Transverse colon (tissue), 4 donors: ENCODE measurements around the gene SGSM1. TPM values are rescaled to one million over a fixed set of nuclear protein-coding genes. Genes with fewer than 3 reads are reported as not detected.

ENCODE experiments used
- DNase-seq: peaks from one replicate; pipeline ENCODE4 v3.0.0-alpha.2; 2019
- H3K27ac ChIP-seq, 4 donors: fragments of 200-600 bp; sonication (generic); 2 replicates each; pipeline ENCODE4 v1.5.1; 2016 to 2018; ENCODE audit warnings: inconsistent platforms in 4 of 4
- H3K27me3 ChIP-seq: fragments of 200-600 bp; sonication (generic); 2 replicates; pipeline ENCODE4 v1.5.1; 2017; ENCODE audit warnings: inconsistent platforms
- H3K36me3 ChIP-seq, 4 donors: fragments of 200-600 bp; sonication (generic); 2 replicates each; pipeline ENCODE4 v1.5.1; 2017 to 2019; ENCODE audit warnings: inconsistent platforms in 4 of 4
- H3K4me1 ChIP-seq, 4 donors: fragments of 200-600 bp; sonication (generic); 2 replicates each; pipeline ENCODE4 v1.5.1; 2017 to 2020; ENCODE audit warnings: inconsistent platforms in 4 of 4
- H3K4me3 ChIP-seq, 4 donors: fragments of 200-600 bp; sonication (generic); 1 replicate in 1 of 4; 2 replicates in 3 of 4; pipeline versions ENCODE4 v1.5.1 to v1.6.1; 2017 to 2019; ENCODE audit warnings: inconsistent platforms in 4 of 4
- H3K9me3 ChIP-seq, 2 donors: fragments of 200-600 bp; sonication (generic); 2 replicates each; pipeline ENCODE4 v1.5.1; 2017 to 2019; ENCODE audit warnings: inconsistent platforms in 2 of 2
- EP300 ChIP-seq: sonication (generic); formaldehyde crosslinking; IDR thresholded peaks from one replicate; pipeline ENCODE4 v1.6.1; 2017; ENCODE audit warnings: antibody characterized with exemption, low read depth
- POLR2A ChIP-seq: fragments of 450-650 bp; IDR thresholded peaks from one replicate; pipeline ENCODE4 v1.6.1; 2016; ENCODE audit warnings: antibody characterized with exemption, mild to moderate bottlenecking, moderate library complexity
- POLR2AphosphoS5 ChIP-seq, 3 donors: sonication (generic); formaldehyde crosslinking; IDR thresholded peaks; one replicate each; pipeline ENCODE4 v1.6.1; 2016; ENCODE audit warnings: antibody characterized with exemption in 3 of 3
- WGBS, 2 donors: methylation state at CpG; one replicate each; pipeline ENCODE4 v1.1.5; 2018; ENCODE audit warnings: low coverage in 1 of 2; 5-methylcytosine and 5-hydroxymethylcytosine counted together
- in situ Hi-C, 4 donors: fragments of 200-750 bp; cut with MboI; loops; one replicate each; pipeline versions ENCODE4 v1.15.0 to v1.15.1; 2017; ENCODE audit warnings: low sequenced_read_pairs in 3 of 4, low pct_ligation_motif_present in 1 of 4, low pct_unique_long_range_greater_than_20kb in 1 of 4
- intact Hi-C: fragments of 100-400 bp; cut with DNase I; formaldehyde crosslinking; loops from one replicate; pipeline ENCODE4 v1.15.1; 2023; ENCODE audit warnings: low total_unique reads
- total RNA-seq, 4 donors: library from RNA; depleted of rRNA; stranded (reverse); fragments of >200 nt; gene quantifications; one replicate each; pipeline ENCODE4 v1.1.0, GENCODE V29; 2016
- TF ChIP-seq, protein P1 (sequence below), 5 experiments: fragments of 200-600 bp in 3 of 5; fragments of 450-650 bp in 2 of 5; sonication (generic) in 3 of 5; IDR thresholded peaks; 1 replicate in 2 of 5; 2 replicates in 3 of 5; pipeline ENCODE4 v1.5.1; 2016 to 2017; ENCODE audit warnings: antibody characterized with exemption in 5 of 5, inconsistent platforms in 3 of 5, mild to moderate bottlenecking in 2 of 5, moderate library complexity in 1 of 5

The SGSM1 gene
- total RNA-seq, 4 donors from 2014 or later: 2.5 to 6.2 (median 3.7) TPM

GRCh38 chr22:24972369-24972768 lies 166.4 kb downstream of the SGSM1 start:
- Histone ChIP-seq H3K4me1 (peaks cover 23 to 68% (median 33%) of the 10 kb centered on the region in 4 donors), H3K27ac (no peak overlapping the region), H3K27me3 (no peaks in the 10 kb centered on the region), H3K36me3 (no peaks in the 10 kb centered on the region), H3K9me3 (no peaks in the 10 kb centered on the region), H3K4me3 (no peak overlapping the region)
- intact Hi-C loops (no loop called here), in situ Hi-C loops (no loop called here)
- DNase-seq: no peak
- TF ChIP-seq POLR2AphosphoS5 (IDR thresholded peaks at IDR 0.05) (no peak), EP300 (no peak), POLR2A (no peak)
- TF ChIP-seq, protein P1, sequence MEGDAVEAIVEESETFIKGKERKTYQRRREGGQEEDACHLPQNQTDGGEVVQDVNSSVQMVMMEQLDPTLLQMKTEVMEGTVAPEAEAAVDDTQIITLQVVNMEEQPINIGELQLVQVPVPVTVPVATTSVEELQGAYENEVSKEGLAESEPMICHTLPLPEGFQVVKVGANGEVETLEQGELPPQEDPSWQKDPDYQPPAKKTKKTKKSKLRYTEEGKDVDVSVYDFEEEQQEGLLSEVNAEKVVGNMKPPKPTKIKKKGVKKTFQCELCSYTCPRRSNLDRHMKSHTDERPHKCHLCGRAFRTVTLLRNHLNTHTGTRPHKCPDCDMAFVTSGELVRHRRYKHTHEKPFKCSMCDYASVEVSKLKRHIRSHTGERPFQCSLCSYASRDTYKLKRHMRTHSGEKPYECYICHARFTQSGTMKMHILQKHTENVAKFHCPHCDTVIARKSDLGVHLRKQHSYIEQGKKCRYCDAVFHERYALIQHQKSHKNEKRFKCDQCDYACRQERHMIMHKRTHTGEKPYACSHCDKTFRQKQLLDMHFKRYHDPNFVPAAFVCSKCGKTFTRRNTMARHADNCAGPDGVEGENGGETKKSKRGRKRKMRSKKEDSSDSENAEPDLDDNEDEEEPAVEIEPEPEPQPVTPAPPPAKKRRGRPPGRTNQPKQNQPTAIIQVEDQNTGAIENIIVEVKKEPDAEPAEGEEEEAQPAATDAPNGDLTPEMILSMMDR (IDR thresholded peaks at IDR 0.05): no peak
- 74 to 94% methylated on average over 2 of the region's 2 CpGs for WGBS, 2 donors

- TF ChIP-seq, protein P1 (IDR thresholded peaks at IDR 0.05): no peak
- TF ChIP-seq POLR2A (peak; percentile 54), POLR2AphosphoS5 (IDR thresholded peaks at IDR 0.05) (peak; percentile 43 to 55 (median 53))
- H3K4me3 ChIP-seq: no peak overlapping the region
- WGBS, 2 donors: 52% methylated on average over 6 of the region's 6 CpGs; no CpG with 5 or more reads in 1 of the 2 donors
- in situ Hi-C loops (no loop called here), intact Hi-C loops (no loop called here)
- no peaks in the 10 kb centered on the region for H3K9me3 ChIP-seq
- no peaks in the 10 kb centered on the region for H3K36me3 ChIP-seq
- peak; percentile 85 for DNase-seq
- peak overlapping the region; percentile 70 to 89 (median 88) for H3K27ac ChIP-seq
- peaks cover 26 to 68% (median 38%) of the 10 kb centered on the region in 4 donors for H3K4me1 ChIP-seq
- H3K27me3 ChIP-seq: no peaks in the 10 kb centered on the region
Observed at GRCh38 chr22:24973872-24974271, 167.9 kb downstream of the SGSM1 start.

DNA sequence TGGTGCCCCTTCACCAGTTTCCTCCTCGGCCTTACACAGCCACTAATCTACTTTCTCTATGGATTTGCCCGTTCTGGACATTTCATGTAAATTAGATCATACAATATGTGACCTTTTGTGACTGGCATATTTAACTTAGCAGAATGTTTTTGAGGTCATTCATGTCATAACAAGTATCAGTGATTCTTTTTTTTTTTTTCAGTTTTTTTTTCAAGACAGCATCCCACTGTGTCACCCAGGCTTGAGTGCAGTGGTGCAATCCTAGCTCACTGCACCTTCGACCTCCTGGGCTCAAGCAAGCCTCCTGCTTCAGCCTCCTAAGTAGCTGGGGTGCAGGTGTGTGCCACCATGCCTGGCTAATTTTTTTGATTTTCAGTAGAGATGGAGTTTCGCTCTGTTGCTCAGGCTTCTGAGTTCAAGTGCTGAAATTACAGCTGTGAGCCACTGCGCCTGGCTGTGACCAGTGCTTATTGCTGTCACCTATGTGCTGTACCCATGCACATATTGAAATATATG lies 169.2 kb downstream of the SGSM1 start:
- H3K27me3 ChIP-seq: no peaks in the 10 kb centered on the region
- H3K4me1 ChIP-seq: peaks cover 23 to 62% (median 38%) of the 10 kb centered on the region in 4 donors
- no peaks in the 10 kb centered on the region for H3K9me3 ChIP-seq
- no peak overlapping the region for H3K4me3 ChIP-seq
- 71 to 80% methylated on average over 2 to 5 of the region's 5 CpGs for WGBS, 2 donors
- no peaks in the 10 kb centered on the region for H3K36me3 ChIP-seq
- H3K27ac ChIP-seq: peak overlapping the region; percentile 70 to 89 (median 88)
- intact Hi-C loops (no loop called here), in situ Hi-C loops (no loop called here)
- TF ChIP-seq POLR2A: no peak
- no peak for TF ChIP-seq EP300
- TF ChIP-seq POLR2AphosphoS5 (IDR thresholded peaks at IDR 0.05): no peak
- no peak for DNase-seq

- DNase-seq: no peak
- H3K36me3 ChIP-seq: no peaks in the 10 kb centered on the region
- no peaks in the 10 kb centered on the region for H3K27me3 ChIP-seq
- TF ChIP-seq, protein P1 (IDR thresholded peaks at IDR 0.05): no peak
- TF ChIP-seq POLR2A: no peak
- no peak for TF ChIP-seq EP300
- no peak for TF ChIP-seq POLR2AphosphoS5 (IDR thresholded peaks at IDR 0.05)
- no peaks in the 10 kb centered on the region for H3K9me3 ChIP-seq
- 63 to 80% methylated on average over 1 to 11 of the region's 11 CpGs for WGBS, 2 donors
- H3K4me3 ChIP-seq: no peak overlapping the region
- peak overlapping the region; percentile 84 to 89 (median 88) for H3K27ac ChIP-seq
- intact Hi-C loops: no loop called here
- in situ Hi-C loops: no loop called here
- H3K4me1 ChIP-seq: peaks cover 23 to 63% (median 38%) of the 10 kb centered on the region in 4 donors
Observed at GRCh38 chr22:24975813-24976341, 169.9 kb downstream of the SGSM1 start.
